Caco-2 (cell line): ENCODE data around the gene MAP1LC3B2. TPM values are rescaled to one million over a fixed set of nuclear protein-coding genes. Genes with fewer than 3 reads are reported as not detected.

Experiments
- BruUV-seq: library from RNA; stranded (reverse); fragments of 400-500 nt; replicated peaks from 2 replicates; lab custom pipeline; 2021; lab: Mats Ljungman, UMichigan
- CTCF ChIA-PET: fragments of 300-600 bp; sonication (Branson Sonifier 250); formaldehyde crosslinking; loops from one replicate; lab custom pipeline; 2022; ENCODE audit warnings: antibody characterized with exemption; lab: Charles Lee
- POLR2A ChIA-PET: fragments of 300-600 bp; sonication (Branson Sonifier 250); formaldehyde crosslinking; loops from one replicate; lab custom pipeline; 2022; ENCODE audit warnings: antibody characterized with exemption; lab: Charles Lee
- DNase-seq, 2 experiments: peaks; one replicate each; pipeline versions ENCODE4 v3.0.0 to v3.0.0-alpha.2; 2020 to 2022
- H3K27me3 ChIP-seq: replicated peaks from 2 replicates; pipeline ENCODE4 v1.6.0; 2011; ENCODE audit warnings: low read length; ENCODE audit not compliant: control insufficient read depth, insufficient read depth
- H3K36me3 ChIP-seq: 2 replicates; pipeline ENCODE4 v1.5.1; 2011; ENCODE audit warnings: low read length; ENCODE audit not compliant: control insufficient read depth, insufficient read depth
- H3K4me1 ChIP-seq: fragments of 250-450 bp; sonication (Bioruptor Pico); 2 replicates; pipeline ENCODE4 v1.5.1; 2020; ENCODE audit warnings: mild to moderate bottlenecking
- H3K4me3 ChIP-seq: 2 replicates; pipeline ENCODE4 v1.5.1; 2011; ENCODE audit warnings: low read depth, mild to moderate bottlenecking, control low read depth, low read length
- H3K9me3 ChIP-seq: fragments of 250-450 bp; sonication (Bioruptor Pico); 2 replicates; pipeline ENCODE4 v1.5.1; 2020; ENCODE audit warnings: mild to moderate bottlenecking, moderate library complexity
- H3K27ac Mint-ChIP-seq: one replicate; pipeline ENCODE4 v1.8.0; 2022; ENCODE audit warnings: mixed read lengths; ENCODE audit not compliant: unreplicated experiment
- H3K27me3 Mint-ChIP-seq: one replicate; pipeline ENCODE4 v1.8.0; 2022; ENCODE audit warnings: mixed read lengths; ENCODE audit not compliant: insufficient read depth, unreplicated experiment
- H3K36me3 Mint-ChIP-seq: one replicate; pipeline ENCODE4 v1.8.0; 2022; ENCODE audit warnings: mild to moderate bottlenecking, mixed read lengths; ENCODE audit not compliant: insufficient read depth, unreplicated experiment
- H3K4me1 Mint-ChIP-seq: one replicate; pipeline ENCODE4 v1.8.0; 2022; ENCODE audit warnings: low read depth, mixed read lengths; ENCODE audit not compliant: unreplicated experiment
- H3K4me3 Mint-ChIP-seq: one replicate; pipeline ENCODE4 v1.8.0; 2022; ENCODE audit warnings: mild to moderate bottlenecking, moderate library complexity, mixed read lengths; ENCODE audit not compliant: unreplicated experiment
- H3K9me3 Mint-ChIP-seq: one replicate; pipeline ENCODE4 v1.8.0; 2022; ENCODE audit warnings: mixed read lengths; ENCODE audit not compliant: unreplicated experiment
- CTCF ChIP-seq, 2 experiments: fragments of 200-600 bp in 1 of 2; IDR thresholded peaks; 1 replicate in 1 of 2; 2 replicates in 1 of 2; pipeline versions ENCODE4 v1.5.1 to v1.8.0; 2011 to 2022; ENCODE audit warnings: antibody characterized with exemption in 1 of 2, control low read depth in 1 of 2, inconsistent platforms in 1 of 2, low read depth in 1 of 2, low read length in 1 of 2, mild to moderate bottlenecking in 1 of 2, moderate library complexity in 1 of 2; ENCODE audit not compliant: insufficient read depth in 1 of 2, severe bottlenecking in 1 of 2, unreplicated experiment in 1 of 2
- intact Hi-C: fragments of 100-400 bp; cut with micrococcal nuclease; formaldehyde crosslinking; loops from one replicate; pipeline ENCODE4 v1.10.0; 2022; ENCODE audit not compliant: unreplicated experiment
- total RNA-seq: library from RNA; stranded (reverse); gene quantifications from 2 replicates; pipeline ENCODE4 v1.2.3, GENCODE V29; 2022

MAP1LC3B2 gene
- total RNA-seq, 1 experiment from 2014 or later = not detected

DNA sequence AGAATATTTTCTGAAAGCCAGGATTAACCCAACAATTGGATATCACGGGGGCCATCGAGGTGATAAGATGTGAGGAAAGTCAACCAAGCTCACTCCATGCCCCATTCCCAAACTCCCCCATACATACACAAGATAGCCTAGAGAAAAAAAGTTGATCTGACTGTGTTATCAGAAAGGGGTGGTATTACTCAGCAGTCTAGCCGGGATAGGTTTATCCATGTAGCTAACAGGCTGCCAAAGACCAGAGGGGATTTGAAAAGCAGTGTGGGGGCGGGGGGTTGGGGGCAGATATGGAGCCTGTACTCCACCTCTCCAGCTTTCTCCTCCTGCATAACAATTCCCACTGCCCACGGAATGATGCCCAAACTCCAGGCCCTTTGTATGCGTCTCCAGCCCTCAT, 13.2 kb upstream of the MAP1LC3B2 start:
- Histone ChIP-seq H3K4me3 (no peak overlapping the region), H3K36me3 (no peaks in the 10 kb centered on the region), H3K27me3 (no peaks in the 10 kb centered on the region), H3K9me3 (no peaks in the 10 kb centered on the region; the same call in 1 of the 2 replicates), H3K4me1 (no peaks in the 10 kb centered on the region)
- H3K4me3 Mint-ChIP-seq = no peak overlapping the region
- H3K4me1 Mint-ChIP-seq = peaks cover 6% of the 10 kb centered on the region
- TF ChIP-seq CTCF (IDR thresholded peaks at IDR 0.05; ENCODE audit: insufficient read depth in 1 of 2, low read depth in 1 of 2, low read length in 1 of 2, severe bottlenecking in 1 of 2, unreplicated experiment in 1 of 2) = no peak
- no peaks in the 10 kb centered on the region for H3K36me3 Mint-ChIP-seq
- H3K27me3 Mint-ChIP-seq = no peaks in the 10 kb centered on the region
- intact Hi-C loops = no loop called here
- H3K9me3 Mint-ChIP-seq = no peaks in the 10 kb centered on the region
- no peak for DNase-seq
- POLR2A ChIA-PET = no interaction called here
- CTCF ChIA-PET = interaction anchor here (0.6 to 0.8 kb wide), 2 partner anchors 11 to 45 kb away, joined by 3 to 5 read pairs; no protein-coding TSS in a partner anchor
- BruUV-seq = no TSS peak
- no peak overlapping the region for H3K27ac Mint-ChIP-seq

DNA sequence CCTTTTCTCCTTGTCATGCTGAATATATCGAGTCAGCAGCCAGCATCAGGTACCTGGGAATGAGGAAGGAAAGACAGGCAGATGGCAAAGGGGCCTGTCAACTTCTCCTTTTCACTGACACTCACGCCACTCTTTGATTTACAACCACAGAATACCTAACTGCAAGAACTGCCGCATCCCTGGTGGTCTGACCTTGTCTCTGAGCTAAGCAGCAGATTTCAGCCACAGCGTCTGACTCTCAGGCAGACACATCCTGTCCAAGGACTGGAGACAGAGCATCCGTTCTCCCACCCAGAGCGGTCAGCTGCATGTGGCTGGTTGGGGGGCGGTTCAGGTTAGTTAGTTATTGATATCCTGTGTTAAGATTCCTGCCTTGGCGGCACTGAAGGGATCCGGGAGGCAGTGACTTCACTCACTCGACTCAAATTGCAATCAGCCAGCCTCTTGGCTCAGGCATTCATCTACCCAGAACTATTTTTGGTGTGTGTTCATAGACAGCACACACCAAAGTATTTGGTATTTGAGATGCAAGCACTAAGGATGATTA, 11.2 kb upstream of the MAP1LC3B2 start:
- DNase-seq = no peak

DNA sequence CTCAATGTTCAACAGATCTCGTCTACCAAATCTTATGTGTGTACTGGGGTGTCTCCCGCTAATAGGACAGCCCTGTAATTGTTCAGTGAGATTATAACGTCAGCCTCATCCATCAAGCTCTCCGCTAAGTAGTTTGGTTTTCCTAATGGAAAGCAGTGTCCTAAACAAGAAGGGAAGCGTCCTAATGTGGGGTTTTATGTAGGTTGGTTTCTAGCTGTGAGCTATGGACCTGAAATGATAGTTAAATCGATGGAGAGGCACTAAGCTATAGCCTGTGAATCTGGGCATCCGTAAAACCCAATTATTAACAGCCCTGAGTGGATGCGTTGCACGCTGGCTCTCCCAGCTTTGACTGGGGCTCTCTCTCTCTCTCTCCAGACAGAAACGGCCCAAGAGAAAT, 9.2 kb upstream of the MAP1LC3B2 start:
- H3K4me3 ChIP-seq = no peak overlapping the region
- no peaks in the 10 kb centered on the region for H3K36me3 ChIP-seq
- intact Hi-C loops = no loop called here
- H3K4me1 Mint-ChIP-seq = no peaks in the 10 kb centered on the region
- ChIA-PET CTCF (no interaction called here), POLR2A (no interaction called here)
- H3K9me3 ChIP-seq = no peaks in the 10 kb centered on the region
- H3K27me3 ChIP-seq = no peaks in the 10 kb centered on the region
- DNase-seq = no peak
- no peak for TF ChIP-seq CTCF (IDR thresholded peaks at IDR 0.05; ENCODE audit: insufficient read depth in 1 of 2, low read depth in 1 of 2, low read length in 1 of 2, severe bottlenecking in 1 of 2, unreplicated experiment in 1 of 2)
- no peak overlapping the region for H3K4me3 Mint-ChIP-seq
- H3K27me3 Mint-ChIP-seq = no peaks in the 10 kb centered on the region
- no peaks in the 10 kb centered on the region for H3K4me1 ChIP-seq
- no peaks in the 10 kb centered on the region for H3K36me3 Mint-ChIP-seq
- no peak overlapping the region for H3K27ac Mint-ChIP-seq
- H3K9me3 Mint-ChIP-seq = no peaks in the 10 kb centered on the region
- BruUV-seq = no TSS peak

More for the DNA sequence above, 11.2 kb upstream of the MAP1LC3B2 start:
- H3K36me3 ChIP-seq = no peaks in the 10 kb centered on the region
- BruUV-seq = no TSS peak
- H3K4me1 ChIP-seq = no peaks in the 10 kb centered on the region
- Mint-ChIP-seq H3K27me3 (no peaks in the 10 kb centered on the region), H3K27ac (no peak overlapping the region), H3K36me3 (no peaks in the 10 kb centered on the region), H3K4me3 (no peak overlapping the region), H3K9me3 (no peaks in the 10 kb centered on the region), H3K4me1 (peaks cover under 1% of the 10 kb centered on the region)
- intact Hi-C loops = no loop called here
- H3K4me3 ChIP-seq = no peak overlapping the region
- no peaks in the 10 kb centered on the region for H3K27me3 ChIP-seq
- ChIA-PET POLR2A (no interaction called here), CTCF (no interaction called here)
- no peak for TF ChIP-seq CTCF (IDR thresholded peaks at IDR 0.05; ENCODE audit: insufficient read depth in 1 of 2, low read depth in 1 of 2, low read length in 1 of 2, severe bottlenecking in 1 of 2, unreplicated experiment in 1 of 2)
- no peaks in the 10 kb centered on the region for H3K9me3 ChIP-seq
